Measurements from ENCODE around the gene MROH7. TPM values are rescaled to one million over a fixed set of nuclear protein-coding genes. Genes with fewer than 3 reads are reported as not detected.

Gene MROH7
- total RNA-seq, result 7.3 TPM

- no peak for DNase-seq (ENCODE audit: low read depth in 2 of 3, low spot score in 2 of 3)
Measured at GRCh38 chr1:54640863-54641836, at the start of gene MROH7. Gene MROH7, plus strand, starts transcription at chr1:54641786. Its CDS starts 11,141 bp downstream, at chr1:54652927.

- DNase-seq (ENCODE audit: low read depth in 2 of 3, low spot score in 2 of 3), result no peak
Measured at GRCh38 chr1:54593571-54594160, 47.9 kb upstream of the MROH7 start.

GRCh38 chr1:54594463-54594862 is 47.1 kb upstream of the MROH7 start:
- no peak for DNase-seq (ENCODE audit: low read depth in 2 of 3, low spot score in 2 of 3)

GRCh38 chr1:54595956-54596498 is 45.6 kb upstream of the MROH7 start:
- no peak for DNase-seq (ENCODE audit: low read depth in 2 of 3, low spot score in 2 of 3)

- DNase-seq (ENCODE audit: low read depth in 2 of 3, low spot score in 2 of 3), result no peak
Measured at GRCh38 chr1:54596756-54597155, 44.8 kb upstream of the MROH7 start.

GRCh38 chr1:54597455-54598030 is 44.0 kb upstream of the MROH7 start:
- DNase-seq (ENCODE audit: low read depth in 2 of 3, low spot score in 2 of 3), result no peak

GRCh38 chr1:54599211-54599823 is 42.3 kb upstream of the MROH7 start:
- DNase-seq (ENCODE audit: low read depth in 2 of 3, low spot score in 2 of 3), result no peak

GRCh38 chr1:54600947-54601721 is 40.5 kb upstream of the MROH7 start:
- no peak for DNase-seq (ENCODE audit: low read depth in 2 of 3, low spot score in 2 of 3)

GRCh38 chr1:54601730-54602129 is 39.9 kb upstream of the MROH7 start:
- no peak for DNase-seq (ENCODE audit: low read depth in 2 of 3, low spot score in 2 of 3)

- DNase-seq (ENCODE audit: low read depth in 2 of 3, low spot score in 2 of 3), result no peak
Measured at GRCh38 chr1:54602554-54602953, 39.0 kb upstream of the MROH7 start.

GRCh38 chr1:54603241-54603640 is 38.3 kb upstream of the MROH7 start:
- DNase-seq (ENCODE audit: low read depth in 2 of 3, low spot score in 2 of 3), result no peak

GRCh38 chr1:54604051-54604450 is 37.5 kb upstream of the MROH7 start:
- no peak for DNase-seq (ENCODE audit: low read depth in 2 of 3, low spot score in 2 of 3)

- peak in 2 of 3 donors; percentile 75 to 92 for DNase-seq (ENCODE audit: low read depth in 2 of 3, low spot score in 2 of 3)
Measured at GRCh38 chr1:54604572-54605370, 36.8 kb upstream of the MROH7 start.

- DNase-seq (ENCODE audit: low read depth in 2 of 3, low spot score in 2 of 3), result no peak
Measured at GRCh38 chr1:54606096-54606989, 35.2 kb upstream of the MROH7 start.

- no peak for DNase-seq (ENCODE audit: low read depth in 2 of 3, low spot score in 2 of 3)
Measured at GRCh38 chr1:54606990-54607325, 34.6 kb upstream of the MROH7 start.

GRCh38 chr1:54607821-54608565 is 33.6 kb upstream of the MROH7 start:
- no peak for DNase-seq (ENCODE audit: low read depth in 2 of 3, low spot score in 2 of 3)

GRCh38 chr1:54608566-54609230 is 32.9 kb upstream of the MROH7 start:
- DNase-seq (ENCODE audit: low read depth in 2 of 3, low spot score in 2 of 3), result no peak
